Measurements from ENCODE around the gene MAPK8IP3.

DNA sequence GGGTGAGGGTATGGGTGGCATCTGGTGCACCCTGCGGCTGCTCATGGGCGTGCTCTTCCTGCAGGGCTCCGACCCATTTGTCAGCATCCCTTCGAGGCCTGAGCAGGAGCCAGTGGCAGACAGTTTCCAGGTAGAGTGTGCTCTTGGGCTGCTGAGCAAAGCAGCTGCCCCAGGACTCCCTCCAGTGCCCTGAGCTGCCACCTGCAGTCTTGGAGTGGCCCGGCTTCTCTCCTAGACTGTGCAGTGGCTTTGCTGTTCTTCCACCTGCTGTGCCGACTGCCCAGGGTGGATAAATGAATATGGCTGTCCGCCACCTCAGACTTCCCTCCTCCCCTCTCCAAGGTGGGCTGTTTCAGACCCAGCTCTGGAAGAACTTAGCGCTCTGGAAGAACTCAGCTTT, 38.7 kb upstream of the MAPK8IP3 start:
- no peak for TF ChIP-seq POLR2A (IDR thresholded peaks at IDR 0.05; ENCODE audit: low read length)
- no peak for TF ChIP-seq GATA1 (IDR thresholded peaks at IDR 0.05; ENCODE audit: low read depth, low read length)

Measured in erythroblast (primary cell).